RKO (cell line): ENCODE results near the gene COX8C.

Experiments used
- DNase-seq: peaks from one replicate; pipeline ENCODE4 v3.0.0-alpha.2; 2016; ENCODE audit warnings: low spot score

The COX8C gene, protein sequence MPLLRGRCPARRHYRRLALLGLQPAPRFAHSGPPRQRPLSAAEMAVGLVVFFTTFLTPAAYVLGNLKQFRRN

GRCh38 chr14:93346926-93347721, at the start of gene COX8C:
Gene COX8C, plus strand, starts transcription at chr14:93347182. Its CDS starts 87 bp downstream, at chr14:93347269.
- DNase-seq = no peak

DNA sequence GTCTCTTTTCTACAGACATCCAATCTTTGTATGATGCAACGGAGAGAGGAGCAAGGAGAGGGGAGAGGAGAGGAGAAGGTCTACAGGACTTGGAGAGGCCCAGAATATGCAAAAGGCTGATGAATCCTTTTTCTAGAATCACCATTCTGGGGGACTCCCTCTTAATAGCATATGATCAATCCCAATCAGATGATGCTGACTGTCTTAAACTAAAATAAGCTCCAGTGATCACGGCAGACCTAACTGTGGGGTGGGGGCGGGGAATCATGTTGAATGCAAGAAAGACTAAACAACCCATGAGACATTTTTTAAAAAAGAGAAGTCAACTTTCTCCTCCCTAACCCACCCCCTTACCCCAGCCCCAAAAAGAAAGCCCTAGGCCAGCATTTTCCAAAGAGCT, 47.6 kb upstream of the COX8C start:
- no peak for DNase-seq

GRCh38 chr14:93299866-93300265, 47.1 kb upstream of the COX8C start:
- no peak for DNase-seq

GRCh38 chr14:93301821-93302447, 45.0 kb upstream of the COX8C start:
- DNase-seq = no peak

- no peak for DNase-seq
These were observed 44.0 kb upstream of the COX8C start for GRCh38 chr14:93302688-93303581.

- DNase-seq = no peak
These were observed 43.3 kb upstream of the COX8C start for GRCh38 chr14:93303659-93304058.

DNA sequence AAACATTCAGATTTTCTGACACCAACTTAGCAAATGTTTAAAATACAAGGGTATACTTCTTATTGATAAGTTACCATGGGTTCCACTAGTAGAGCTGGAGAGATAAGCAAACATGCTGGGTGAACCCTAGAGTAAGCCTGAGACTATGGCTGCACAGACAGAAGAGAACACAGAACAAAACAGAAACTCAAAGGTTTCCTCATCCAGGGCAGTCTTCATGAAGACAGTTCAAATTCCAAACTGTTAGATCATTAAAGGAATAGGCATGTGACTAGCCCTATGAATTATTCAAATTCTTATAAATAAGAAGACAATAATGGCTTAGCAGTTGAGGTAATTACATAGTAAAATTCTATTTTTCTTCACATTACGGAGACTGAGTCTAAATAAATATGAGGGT, 42.2 kb upstream of the COX8C start:
- DNase-seq = no peak

DNA sequence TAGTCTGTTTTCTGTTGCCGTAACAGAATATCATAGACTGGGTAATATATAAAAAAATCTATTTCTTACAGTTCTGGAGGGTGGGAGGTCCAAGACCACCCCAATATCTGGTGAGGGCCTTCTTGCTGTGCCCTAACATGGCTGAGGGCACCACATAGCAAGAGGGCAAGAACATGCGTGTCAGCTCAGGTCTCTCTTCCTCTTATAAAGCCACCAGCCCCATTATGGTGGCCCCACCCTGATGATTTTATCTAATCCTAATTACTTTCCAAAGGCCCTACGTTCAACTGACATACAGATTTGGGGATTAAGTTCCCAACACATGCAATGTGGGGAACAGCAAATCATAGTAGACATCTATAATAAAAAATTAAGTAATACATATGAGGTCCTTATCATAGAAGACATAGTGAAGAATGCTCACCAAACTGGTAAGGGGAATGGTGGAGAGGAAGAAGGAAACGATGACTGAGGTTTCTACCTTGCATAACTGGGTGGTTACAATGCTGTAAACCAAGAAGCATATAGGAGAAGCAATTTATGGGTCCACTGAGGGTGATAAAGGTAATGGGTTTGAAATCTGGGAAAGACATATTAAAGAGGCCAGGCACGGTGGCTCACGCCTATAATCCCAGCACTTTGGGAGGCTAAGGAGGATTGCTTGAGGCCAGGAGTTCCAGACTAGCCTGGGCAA, 41.1 kb upstream of the COX8C start:
- DNase-seq = no peak

DNA sequence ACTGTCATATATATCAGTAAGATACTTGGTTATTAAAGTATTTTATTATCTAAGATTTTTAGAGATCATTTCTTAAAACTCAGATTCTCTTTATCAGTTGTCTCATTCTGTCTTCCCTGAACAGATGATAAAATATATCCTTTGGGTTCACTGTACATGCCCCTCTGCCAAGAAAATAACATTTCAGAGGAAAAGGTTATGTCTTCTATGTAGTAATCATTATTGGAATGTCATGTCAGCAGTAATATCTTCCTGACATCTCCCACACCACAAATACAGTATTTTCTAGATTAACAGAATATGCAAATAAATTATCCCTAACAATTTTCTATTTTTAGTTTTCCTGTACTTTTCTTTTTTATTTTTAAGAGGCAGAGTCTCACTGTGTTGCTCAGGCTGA, 40.2 kb upstream of the COX8C start:
- no peak for DNase-seq

GRCh38 chr14:93308686-93309345, 38.2 kb upstream of the COX8C start:
- no peak for DNase-seq

- no peak for DNase-seq
These were observed 37.5 kb upstream of the COX8C start for GRCh38 chr14:93309427-93309966.

DNA sequence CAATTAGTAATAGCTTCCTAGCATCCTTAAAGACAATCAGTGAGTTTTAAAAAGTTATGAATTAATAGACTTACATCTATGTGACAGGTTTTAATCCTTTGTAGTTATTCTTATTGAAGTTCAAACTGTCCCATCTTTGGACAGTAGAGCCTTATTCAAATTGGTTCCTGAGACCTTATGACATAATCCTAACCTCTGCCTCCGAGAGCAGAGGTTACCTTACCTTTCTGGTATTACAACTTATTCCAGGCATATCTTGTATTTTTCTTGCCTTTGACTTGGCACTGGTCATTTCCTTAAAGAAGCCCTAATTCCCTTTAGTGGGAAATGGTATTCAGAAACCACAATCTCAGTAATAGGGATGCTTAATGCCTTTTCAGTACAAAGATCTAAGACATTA, 35.9 kb upstream of the COX8C start:
- no peak for DNase-seq

- no peak for DNase-seq
These were observed 31.4 kb upstream of the COX8C start for GRCh38 chr14:93315575-93315974.

GRCh38 chr14:93316716-93317115, 30.3 kb upstream of the COX8C start:
- no peak for DNase-seq

- DNase-seq = no peak
These were observed 29.6 kb upstream of the COX8C start for GRCh38 chr14:93317210-93317874.

DNA sequence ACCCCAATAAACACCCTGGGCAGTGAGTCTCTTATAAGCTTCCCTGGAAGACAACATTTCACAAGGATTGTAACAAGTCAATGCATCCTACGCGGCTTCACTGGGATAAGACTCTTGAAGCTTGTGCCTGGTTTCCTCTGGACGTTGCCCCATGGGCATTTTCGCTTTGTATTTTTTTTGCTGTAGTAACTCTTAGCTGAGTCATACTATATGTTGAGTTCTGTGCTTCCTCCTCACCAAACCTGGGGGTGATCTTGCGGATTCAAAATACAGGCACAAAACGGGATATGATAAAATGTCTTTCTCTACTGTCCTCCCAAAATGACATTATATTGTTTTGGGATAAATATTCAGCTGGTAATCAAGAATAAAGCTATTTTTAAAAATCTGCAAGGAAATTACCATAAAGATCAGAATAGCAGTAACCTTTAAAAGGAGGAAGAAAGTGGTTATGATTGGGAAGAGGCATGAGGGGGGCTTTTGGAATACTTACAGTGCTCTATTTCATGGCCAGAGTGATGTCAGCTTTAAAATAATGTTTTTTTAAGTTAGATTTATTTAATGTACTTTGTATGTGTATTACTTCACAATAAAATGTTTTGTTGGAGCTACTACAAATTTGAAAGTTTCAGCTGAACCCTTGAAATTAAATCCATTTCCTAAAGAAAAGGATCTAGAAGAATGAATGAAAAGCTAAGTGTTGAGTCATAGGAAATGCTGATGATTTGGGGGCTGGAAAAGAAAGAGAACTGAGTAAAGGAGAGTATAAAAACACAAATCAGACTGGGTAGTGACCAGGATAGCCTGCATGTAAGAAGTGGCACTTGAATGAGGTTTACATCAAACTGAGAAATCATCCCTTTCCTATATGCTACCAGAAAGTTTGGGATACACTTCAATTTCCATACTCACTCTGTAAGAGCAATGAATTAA, 28.8 kb upstream of the COX8C start:
- no peak for DNase-seq

GRCh38 chr14:93318927-93319326, 28.1 kb upstream of the COX8C start:
- DNase-seq = no peak

DNA sequence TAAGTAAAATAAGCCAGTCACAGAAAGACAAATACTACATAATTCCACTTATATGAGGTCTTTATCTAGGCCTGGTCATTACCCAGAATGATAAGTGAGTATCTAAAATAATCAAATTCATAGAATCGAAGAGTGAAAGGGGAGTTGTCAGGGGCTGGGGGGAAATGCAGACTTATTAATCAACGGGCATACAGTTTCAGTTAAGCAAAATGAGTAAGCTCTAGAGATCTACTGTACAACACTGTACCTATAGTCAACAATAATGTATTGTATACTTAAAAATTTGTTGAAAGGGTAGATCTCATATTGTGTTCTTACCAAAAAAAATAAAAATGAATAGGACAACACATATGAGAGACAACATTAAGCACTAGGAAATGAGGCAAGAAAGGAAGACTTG, 27.5 kb upstream of the COX8C start:
- no peak for DNase-seq

DNA sequence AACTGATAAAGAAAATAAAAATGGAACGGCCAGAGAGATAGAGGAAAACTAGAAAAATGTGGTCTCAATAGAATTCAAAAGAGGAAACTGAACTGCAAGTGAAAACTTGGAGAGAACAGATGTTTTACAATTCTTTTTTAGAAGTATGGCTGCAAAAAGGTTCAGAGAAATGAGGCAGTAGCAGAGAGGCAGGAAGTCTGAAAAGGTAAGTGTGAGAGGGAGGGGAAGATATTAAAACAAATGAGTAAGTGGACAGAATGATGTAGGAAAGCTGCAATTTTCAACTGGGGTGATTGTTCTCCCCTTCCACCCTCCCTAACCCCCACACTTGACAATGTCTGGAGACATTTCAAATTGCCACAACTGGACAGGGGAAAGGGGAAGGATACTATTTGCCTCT, 27.0 kb upstream of the COX8C start:
- DNase-seq = no peak
